GM19351 (cell line): ENCODE results near the gene CNTD1.
A peak's percentile ranks its signal among the peaks of the same experiment; 100 is the strongest.
"Not testable (repeated sequence)": the region's sequence is repeated elsewhere in the genome, so short reads cannot be mapped to it uniquely, and the experiment has no call there.

Source experiments
- ATAC-seq: cut with Tn5 transposase; IDR thresholded peaks from one replicate; pipeline ENCODE4 v1.9.1; 2021; ENCODE audit warnings: mild to moderate bottlenecking, moderate library complexity; ENCODE audit not compliant: unreplicated experiment

The CNTD1 gene

DNA sequence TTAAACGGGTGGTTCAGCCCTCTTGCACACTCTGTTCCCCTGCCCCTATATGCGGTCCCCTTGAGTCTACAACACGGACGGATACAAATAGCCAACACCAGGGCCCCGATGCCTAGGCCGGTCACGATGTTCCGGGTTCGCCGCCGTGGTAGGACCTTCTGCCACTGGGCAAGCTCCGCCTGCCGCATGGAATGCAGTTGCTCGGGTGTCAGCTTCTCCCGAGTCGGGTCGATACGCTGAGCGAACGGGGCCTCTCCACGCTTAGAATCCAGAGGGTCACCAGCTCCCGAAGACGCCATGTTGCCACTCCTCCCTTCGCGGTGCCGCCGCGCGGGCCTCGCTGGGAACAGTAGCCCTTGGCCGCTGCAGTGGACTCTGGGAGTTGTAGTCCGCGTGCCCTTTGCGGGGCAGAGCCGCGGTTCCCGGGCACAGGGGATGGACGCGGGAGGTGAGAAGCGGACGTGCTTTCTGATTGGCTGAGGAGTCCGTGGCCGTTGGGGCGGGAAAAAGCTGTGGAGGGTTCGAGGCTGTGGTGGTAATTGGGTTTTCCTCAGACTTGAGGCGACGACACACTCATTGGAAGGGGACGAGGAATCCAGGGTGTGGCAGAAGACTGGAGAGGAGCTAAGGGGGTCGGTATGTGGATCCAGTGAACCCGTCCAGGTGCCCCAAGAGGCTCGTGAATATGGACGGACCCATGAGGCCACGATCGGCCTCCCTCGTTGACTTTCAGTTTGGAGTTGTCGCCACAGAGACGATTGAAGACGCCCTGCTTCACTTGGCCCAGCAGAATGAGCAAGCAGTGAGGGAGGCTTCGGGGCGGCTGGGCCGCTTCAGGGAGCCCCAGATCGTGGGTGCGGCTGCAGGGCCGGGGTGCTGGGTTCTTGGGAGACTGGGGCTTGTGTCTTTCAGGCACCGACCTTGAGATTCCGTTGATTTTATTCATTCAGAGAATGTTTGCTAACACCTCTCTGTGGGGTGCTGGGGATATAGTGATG, at the start of gene CNTD1, which contains the start of gene COA3:
Gene CNTD1 (plus strand): TSS at position 479 of the 998 bp plus-strand sequence. CDS start 207 bp downstream, at position 686.
Gene COA3 (minus strand): TSS at position 322 of the 998 bp plus-strand sequence. CDS start 23 bp downstream, at position 299.
- peak; percentile 73 for ATAC-seq

DNA sequence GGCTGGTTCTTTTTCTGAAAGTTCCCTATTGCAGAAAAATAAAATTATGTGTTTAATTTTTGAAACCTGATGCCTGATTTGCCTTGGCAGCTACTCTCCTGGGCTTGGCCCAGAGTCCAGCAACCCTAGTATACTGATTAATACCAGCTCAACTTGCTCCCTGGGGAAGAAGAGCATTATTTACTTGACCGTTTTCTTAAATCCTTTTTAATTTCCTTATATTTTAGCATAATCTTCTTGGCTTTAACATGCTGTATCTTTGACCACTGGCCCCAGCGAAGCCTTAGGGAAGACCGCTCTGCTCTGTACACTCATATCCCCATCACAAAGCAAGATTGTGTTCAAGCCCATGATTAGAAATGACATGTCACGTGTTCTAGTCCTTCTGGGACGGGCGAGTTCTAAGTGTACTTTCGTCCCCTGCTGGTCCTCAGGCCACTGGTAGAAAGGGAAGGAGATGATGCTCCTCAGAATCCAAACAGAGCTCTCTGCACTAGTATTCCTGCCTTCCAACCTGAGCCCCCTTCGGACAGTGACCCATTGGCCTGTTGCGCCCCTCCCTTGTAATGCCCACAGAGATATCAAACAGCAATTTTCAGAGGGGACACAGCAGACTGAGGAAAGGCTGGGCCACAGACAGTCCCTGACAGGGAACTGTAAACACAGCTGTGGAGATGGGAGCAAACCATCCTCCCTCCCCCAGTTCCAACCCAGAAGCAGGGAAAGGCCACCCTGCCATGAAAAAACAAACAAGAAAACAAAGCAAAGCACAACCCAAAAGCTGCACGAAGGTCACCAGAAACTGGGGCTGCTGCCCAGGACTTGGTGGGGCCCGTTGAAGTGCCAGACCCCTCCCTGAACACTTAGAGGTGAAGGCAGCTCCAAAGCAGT, 49.5 kb upstream of the CNTD1 start:
- ATAC-seq = no peak

- ATAC-seq = no peak
These were observed 47.8 kb upstream of the CNTD1 start for GRCh38 chr17:42750739-42751344.

GRCh38 chr17:42751628-42752027, 47.0 kb upstream of the CNTD1 start:
- ATAC-seq = no peak

GRCh38 chr17:42754782-42755181, 43.9 kb upstream of the CNTD1 start:
- ATAC-seq = no peak

DNA sequence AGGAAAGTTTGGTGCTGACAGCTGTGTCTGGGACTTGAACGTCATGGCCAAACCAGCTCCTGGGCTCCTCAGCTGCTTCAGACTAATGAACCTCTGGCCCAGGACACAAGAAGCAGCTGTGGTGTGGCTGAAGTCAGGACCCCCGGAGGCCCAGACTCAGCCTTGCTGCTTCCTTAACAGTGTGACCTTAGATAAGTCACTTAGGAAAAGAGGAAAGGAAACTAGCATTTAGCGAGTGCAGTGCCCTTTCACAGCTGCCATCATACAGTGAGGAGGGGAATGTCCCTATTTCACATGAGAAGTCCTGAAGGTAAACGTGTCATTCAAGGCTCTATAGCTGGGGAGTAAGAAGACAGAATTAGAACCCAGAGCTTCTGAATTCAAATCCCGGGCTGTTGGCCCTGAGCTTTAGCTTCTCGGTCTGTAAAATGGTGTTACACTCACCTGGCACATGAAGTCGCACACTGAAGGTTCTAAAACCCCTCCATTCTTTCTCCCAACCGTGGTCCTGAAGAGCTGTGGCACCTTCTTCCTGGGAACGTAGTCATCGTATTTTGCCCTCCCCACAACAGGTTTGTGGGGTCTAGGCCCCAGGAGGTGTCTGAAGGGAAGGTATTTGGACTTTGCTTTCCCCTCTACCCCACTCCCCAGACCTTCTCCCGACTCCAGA, 38.5 kb upstream of the CNTD1 start:
- no peak for ATAC-seq

DNA sequence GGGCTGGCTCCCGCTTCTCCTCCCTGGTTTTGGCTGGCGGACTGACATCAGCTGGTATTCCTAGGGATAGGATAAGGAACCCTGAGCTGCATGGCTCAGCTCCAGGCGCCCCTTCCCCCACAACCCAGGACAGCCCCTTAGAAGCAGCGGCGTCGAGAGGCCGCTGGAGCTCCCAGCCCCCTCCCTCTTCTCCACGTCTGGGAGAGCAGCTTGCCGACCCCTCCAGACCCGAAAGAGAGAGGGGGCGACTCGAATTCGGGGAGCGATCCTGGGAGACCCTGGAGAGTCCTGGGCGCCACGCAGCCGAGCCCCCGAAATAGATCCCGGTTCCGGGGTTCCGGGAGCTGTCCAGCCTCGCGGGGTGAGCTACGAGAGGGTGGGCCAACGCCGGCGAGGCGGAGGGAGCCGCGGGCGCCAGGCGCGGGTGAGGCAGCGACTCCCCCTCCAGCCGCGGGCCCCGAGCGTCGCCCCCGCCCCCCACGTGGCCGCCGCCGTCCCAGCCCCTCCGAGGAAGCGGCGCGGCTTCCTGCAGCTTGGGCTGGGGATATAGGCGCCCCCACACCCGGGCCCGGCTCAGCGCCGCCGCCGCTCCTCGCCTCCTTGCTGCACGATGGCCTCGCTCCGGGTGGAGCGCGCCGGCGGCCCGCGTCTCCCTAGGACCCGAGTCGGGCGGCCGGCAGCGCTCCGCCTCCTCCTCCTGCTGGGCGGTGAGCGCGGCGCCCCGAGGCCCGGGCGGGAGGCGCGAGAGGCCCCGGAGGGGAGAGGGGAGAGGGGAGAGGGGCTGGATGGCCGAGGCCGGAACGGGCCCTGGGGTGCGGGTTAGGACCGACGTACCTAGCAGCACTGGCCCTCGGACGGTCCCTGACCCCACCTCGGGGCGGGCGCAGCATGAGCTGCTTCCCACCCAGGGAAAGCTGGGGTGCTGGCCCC, 37.7 kb upstream of the CNTD1 start, which contains the start of gene RAMP2:
Gene RAMP2 (plus strand): TSS at position 576 of the 930 bp plus-strand sequence. CDS start 35 bp downstream, at position 611.
- ATAC-seq = no peak

- no peak for ATAC-seq
These were observed 37.0 kb upstream of the CNTD1 start for GRCh38 chr17:42761638-42762037.

- ATAC-seq = no peak
These were observed 32.5 kb upstream of the CNTD1 start for GRCh38 chr17:42766124-42766523.

DNA sequence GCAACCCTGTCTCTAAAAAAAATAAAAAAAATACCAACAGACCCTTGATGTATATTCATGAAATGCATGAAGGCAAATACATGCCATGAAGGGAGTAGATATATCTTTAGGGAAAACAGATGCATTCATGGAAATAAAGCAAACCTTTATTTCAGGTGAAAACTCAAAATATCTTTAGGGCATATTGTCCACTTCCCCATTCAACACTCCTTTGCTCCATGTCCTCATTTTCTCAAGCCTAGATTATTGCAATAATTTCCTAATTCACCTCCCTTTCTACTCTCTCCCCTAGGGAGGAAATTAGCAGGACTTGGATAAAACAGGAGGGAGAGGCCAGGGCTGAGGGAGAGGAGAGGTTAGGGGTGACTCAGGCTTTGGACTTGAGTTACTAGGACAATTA, 31.1 kb upstream of the CNTD1 start:
- ATAC-seq = no peak

DNA sequence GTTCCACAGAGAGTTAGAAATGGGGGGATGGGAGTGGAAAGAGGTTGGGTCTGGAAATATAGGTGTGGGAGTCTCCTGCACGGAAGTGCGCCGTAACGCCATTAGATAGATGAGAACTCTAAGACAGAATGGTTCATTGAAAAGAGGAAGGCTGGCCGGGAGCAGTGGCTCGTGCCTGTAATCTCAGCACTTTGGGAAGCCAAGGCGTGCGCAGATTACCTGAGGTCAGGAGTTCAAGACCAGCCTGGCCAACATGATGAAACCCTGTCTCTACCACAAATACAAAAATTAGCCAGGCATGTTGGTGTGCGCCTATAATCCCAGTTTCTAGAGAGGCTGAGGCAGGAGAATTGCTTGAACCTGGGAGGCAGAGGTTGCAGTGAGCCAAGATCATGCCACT, 30.7 kb upstream of the CNTD1 start:
- ATAC-seq = not testable (repeated sequence)

DNA sequence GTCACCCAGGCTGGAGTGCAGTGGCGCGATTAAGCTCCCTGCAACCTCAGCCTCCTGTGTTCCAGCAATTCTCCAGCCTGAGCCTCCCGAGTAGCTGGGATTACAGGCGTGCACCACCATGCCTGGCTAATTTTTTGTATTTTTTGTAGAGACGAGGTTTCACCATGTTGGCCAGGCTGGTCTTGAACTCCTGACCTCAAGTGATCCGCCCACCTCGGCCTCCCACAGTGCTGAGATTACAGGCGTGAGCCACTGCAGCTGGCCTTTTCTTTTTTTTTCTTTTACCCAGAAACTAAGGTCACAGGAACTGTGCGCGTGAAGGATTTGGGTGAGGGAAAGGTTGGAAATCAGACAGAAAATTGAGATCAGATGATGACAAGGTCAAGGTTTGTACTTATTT, 28.7 kb upstream of the CNTD1 start:
- not testable (repeated sequence) for ATAC-seq

DNA sequence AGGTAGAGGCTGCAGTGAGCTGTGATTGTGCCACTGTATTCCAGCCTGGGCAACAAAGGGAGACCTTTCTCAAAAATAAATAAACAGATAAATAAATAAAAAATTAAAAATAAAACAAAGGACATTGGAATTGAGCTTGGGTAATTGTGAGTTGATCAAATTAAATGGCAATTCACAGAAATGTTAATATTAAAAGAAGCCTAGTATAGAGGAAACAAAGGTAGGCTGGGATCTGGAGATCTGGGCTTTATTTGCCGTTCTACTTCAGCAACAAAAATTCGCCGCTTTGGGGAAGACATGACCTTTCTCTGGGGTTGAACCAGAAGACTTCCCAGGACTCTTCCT, 25.7 kb upstream of the CNTD1 start:
- ATAC-seq = no peak

- no peak for ATAC-seq
These were observed 25.2 kb upstream of the CNTD1 start, which contains the start of gene VPS25 for GRCh38 chr17:42773290-42774035. Gene VPS25 (plus strand): TSS chr17:42773449. CDS start chr17:42773476, 27 bp downstream.

- ATAC-seq = no peak
These were observed 24.5 kb upstream of the CNTD1 start for GRCh38 chr17:42774066-42774745.

DNA sequence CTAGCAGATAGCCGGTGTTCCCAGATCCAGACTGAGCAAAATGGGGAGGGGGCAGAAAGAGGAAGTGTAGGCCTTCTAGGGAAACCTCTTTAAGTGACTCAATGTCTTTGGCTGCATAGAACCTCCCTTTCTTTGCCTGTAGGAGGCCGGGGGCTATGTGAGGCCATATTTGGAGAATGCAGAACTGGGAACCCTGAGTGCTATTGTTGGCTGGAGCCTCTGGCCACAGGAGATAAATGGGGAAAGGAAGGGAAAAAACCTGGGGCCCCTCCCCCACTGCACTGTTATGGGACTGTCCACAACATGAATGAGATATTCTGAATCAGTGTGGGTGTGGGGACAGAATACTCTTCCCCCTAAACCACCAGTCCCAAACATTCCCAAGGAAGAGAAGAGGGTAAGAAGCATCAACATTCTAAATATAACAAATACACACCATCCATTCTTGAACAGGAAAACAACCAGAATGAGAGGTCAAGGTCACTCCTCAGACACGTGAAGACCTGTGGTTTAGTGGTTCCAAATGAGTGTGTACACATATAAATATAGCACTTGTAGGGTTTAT, 23.0 kb upstream of the CNTD1 start:
- no peak for ATAC-seq

DNA sequence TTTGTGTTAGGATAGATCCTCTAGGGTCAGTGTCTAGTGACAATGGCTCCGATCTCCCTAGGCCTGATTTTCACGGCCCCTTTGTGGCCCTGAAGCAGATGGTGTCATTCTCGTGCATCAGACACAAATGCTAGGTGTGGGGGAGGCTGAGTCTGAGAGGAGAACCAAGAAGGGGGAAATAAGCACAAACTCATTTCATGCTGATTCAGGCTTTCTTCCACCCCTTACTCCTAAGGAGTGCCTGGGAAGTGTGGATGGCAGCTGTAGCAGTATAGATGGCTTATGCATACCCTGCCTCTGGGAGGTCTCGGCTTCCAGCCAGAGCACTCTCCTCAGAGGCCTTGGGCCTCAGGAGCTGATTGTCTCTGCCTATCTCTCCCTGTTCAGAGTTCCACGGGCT, 20.1 kb upstream of the CNTD1 start:
- no peak for ATAC-seq
